HG03571 (cell line): ENCODE data around the gene KIAA0408.

Source experiments
- ATAC-seq: cut with Tn5 transposase; IDR thresholded peaks from one replicate; pipeline ENCODE4 v1.9.1; 2021; ENCODE audit not compliant: unreplicated experiment

KIAA0408 gene

DNA sequence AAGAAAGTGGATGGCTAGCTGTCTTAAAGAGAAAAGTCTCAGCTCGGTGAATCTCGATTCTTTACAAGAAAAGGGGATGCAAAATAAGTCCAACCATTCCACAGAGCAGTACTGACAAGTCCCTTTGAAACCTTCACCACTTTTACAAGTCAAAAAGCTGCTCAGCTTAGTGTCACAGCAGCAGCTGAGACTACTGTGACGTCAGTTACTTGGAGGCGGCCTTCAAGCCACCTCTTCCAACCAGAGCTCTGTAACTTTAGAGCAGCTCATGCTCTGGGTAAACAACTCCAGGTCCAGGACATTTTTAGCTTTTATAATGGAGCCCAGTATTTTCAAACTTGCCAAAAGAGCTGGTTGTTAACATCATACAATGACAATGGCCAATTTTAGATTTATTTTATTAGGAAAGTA is at the start of gene KIAA0408:
Gene KIAA0408 (minus strand): TSS at position 159 of the 411 bp plus-strand sequence. CDS start 5,408 bp downstream, outside the sequence.
- ATAC-seq: no peak

DNA sequence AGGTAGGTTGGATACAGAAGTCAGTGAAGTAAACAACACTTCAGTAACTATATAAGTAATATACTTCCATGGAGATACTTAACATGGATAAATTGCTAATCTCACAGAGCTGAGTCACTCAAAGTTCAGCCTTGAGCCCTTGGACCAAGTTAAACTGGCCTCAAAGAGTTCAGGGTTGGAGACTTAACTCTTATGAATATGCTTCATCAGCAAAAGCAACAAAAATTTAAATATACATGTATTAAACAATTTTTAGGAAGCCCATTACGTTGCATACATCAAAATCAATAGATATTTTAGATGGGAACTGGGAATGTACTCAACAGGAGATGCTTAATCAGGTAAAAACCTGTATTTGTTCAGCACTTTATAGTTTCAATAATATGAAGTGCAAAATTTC is 47.7 kb upstream of the KIAA0408 start:
- ATAC-seq: no peak

DNA sequence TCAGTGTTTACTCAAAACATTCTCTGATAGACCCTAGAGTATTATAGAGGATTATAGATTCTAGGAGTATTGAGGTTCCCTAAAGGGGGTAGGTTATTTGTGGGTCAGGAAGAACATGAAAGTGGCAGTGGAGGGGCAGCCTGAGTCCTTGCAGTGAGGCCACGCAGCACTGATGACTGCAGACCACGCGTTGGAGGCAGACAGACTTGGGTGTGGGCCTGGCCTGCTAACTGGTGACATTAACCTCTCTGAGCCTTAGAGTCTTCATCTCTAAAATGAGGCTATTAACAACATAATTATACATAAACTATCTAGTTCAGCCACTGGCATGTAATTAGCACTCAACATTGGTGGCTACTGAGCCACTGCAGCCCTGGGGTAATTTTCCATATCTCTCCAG is 43.8 kb upstream of the KIAA0408 start:
- no peak for ATAC-seq

DNA sequence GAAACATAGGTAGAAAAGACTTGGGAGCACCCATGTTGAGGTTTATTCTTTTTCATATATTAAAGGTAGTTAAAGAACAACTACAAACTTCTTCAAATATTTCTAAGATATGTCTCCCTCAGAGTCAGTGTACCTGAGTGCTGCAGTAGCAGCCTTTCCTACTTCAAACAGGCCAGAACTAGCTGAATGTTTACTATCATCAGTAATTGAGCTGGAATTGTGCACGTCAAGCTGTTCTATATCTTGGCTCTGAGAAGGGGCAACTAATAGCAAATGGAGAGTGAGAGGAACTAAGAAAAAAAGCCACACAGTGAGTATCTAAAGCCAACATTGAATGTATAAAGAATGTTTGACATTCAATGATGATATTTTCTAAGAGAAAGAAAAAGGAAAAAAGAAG is 38.2 kb upstream of the KIAA0408 start:
- no peak for ATAC-seq

DNA sequence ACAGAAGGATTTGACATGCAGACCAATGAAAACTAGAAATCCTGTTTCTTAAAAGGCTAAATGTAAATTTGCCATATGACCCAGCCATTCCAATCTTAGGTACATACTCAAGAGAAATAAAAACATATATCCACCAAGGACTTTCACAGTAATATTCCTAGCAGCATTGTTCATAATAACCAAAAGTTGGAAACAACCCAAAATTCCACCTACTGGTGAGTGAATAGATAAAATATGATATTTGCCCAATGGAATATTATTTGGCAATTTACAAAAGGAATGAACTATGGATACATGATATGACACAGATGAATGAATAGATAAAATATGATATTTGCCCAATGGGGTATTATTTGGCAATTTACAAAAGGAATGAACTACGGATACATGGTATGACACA is 37.3 kb upstream of the KIAA0408 start:
- ATAC-seq: no peak

DNA sequence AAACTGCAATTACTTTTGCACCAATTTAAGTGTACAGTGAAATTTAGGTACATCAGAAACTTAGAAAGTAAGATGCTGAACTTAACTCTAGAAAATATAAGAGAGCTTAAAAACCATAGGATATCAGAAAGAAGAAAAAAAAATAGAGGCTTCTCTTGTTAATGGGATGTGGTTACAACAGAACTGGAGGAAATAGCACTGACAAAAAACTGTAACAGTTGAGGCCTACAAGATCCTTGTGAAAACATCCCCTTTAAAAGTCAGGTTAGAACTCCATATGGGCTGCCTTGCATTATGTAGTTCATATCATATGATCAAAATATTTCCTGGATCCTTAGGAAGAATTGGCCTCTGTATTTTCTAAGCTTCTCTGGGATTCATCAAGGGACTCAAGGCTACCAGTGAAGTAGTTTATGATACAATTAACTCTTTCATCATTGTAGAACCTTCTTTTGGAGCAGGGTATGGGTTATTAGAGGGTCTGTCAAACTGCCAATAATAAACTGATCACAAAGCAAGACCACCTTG is 35.1 kb upstream of the KIAA0408 start:
- no peak for ATAC-seq

DNA sequence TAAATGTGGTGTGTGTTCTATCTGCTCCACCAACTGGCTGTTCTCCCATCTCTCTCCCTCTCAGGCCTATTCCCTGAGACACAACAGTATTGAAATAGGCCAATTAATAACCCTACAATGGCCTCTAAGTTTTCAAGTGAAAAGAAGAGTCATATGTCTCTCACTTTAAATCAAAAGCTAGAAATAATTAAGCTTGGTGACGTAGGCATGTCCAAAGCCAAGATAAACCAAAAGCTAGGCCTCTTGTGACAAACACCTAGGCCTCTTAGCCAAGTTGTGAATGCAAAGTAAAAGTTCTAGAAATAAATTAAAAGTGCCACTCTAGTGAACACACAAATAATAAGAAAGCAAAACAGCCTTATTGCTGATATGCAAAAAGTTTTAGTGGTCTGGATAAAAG is 30.1 kb upstream of the KIAA0408 start:
- ATAC-seq: no peak

DNA sequence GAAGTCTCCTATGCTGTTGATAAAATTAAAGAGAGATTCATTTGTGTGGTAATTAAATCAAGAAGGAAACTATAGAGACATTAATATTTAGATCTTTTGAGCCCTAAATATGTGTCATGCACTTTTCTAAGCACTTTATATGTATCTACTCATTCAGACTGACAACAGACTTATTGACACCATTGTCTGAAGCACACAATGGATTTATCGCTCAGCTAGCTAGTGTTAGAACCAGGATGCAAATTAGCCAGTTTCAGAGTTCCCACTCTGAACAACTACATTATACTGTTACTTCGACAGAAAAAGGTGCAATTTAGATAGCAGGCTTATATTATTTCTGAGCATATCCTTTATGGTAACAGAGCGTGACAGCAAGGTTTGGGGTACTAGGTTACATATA is 27.7 kb upstream of the KIAA0408 start:
- ATAC-seq: no peak

DNA sequence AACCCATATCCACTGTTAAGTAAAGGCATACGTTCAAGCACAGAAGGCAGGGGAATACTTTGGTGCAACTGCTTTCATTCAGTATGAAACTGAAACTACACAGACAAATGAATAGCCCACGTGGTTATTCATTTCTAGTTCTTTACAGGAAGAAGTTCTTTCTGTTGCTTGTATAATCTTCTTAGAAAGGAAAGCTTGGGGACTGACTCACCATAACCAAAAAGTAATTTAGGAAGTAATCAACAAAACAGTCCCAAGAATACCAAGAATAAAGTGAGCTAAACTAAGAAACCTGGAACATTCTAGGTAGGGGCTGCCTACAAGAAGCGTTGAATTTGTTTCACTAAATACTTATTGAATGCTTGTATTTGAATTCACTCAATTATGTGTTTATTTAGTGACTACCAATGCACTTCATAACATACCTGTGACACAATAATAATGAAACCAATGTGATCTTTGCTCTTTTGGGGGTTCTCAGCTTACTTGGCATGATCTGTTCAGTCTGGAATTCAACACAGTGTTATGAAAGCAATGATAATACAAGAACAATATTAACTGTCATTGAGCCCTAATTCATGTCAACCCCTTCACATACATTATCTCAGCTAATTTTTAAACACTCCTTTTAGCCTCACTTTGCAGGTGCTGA is 25.1 kb upstream of the KIAA0408 start:
- peak; percentile 99 for ATAC-seq

DNA sequence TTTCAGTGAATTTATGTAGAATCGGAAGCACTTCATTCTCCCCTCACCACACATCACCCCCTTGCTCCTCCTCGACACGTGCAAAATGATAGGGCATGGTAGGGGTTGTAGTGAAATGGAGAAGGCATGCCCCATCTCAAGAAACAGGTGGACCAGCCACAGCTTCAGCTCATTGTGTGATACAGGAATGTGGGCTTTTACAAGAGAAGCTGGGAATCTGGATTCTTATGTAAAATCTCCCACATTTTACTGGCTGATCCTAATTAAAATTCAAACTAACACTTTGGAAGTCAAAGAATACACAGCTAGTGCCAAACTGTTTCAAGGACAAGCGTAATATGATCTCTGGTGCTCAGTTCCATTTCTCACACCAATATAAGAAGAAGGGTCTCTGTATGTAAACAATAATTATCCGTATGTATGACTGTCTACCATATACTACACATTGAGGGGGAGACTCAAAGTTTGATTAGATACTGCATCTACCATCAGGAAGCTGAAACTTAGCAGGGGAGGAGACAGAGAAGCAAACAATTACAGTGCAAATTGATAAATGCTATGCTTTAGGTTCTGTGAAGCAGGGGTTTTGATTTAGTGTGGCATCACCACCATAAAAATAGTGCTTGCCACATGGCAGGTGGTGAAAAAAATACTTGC is 24.3 kb upstream of the KIAA0408 start:
- peak; percentile 16 for ATAC-seq

DNA sequence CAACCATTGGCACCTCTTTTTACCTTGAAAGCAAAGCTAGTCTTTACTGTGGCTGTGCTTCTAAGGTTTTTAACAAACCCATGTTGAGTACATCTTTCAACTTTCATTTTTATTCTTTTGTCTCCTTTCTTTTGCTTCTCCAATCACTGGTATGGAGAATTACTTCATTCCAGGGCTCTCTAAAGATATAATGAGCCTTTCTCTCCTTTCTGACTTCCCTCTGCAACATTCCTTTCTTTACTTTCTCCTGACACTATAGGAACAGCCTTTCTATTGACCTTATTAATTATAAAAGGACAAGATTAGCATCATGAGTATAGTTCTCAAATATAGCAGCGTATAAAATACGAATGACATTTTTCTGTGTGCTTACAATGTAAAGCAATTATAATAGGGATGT is 23.1 kb upstream of the KIAA0408 start:
- ATAC-seq: no peak

DNA sequence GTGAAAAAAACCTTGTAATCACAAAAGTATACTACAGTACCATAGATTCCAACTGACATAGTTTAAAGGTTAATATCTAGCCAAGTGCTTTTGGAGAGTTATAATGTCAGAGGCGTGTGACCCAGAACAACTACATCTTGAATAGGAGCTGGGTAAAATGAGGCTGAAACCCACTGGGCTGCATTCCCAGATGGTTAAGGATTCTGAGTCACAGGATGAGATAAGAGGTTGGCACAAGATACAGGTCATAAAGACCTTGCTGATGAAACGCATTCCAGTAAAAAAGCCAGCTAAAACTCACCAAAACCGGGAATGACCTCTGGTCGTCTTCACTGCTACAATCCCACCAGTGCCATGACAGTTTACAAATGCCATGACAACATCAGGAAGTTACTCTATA is 22.4 kb upstream of the KIAA0408 start:
- no peak for ATAC-seq

DNA sequence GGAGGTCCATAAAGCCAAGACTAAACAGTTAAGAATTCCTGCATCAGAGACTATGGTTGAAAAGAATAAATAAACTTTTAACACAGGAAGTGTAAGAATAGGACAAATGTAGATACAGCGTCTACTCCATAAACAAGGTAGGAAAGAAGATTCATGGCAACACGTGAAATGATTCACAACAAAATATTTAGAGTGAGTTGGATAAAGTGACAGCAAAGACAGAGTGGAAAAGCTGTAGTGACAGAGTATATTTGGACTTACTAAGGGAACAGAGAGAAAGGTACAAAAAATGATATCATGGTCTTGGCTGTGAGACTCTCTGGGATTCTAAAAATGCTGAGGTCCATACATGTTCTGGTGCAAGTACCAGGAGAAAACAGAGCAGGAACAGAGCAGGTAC is 21.9 kb upstream of the KIAA0408 start:
- ATAC-seq: no peak

DNA sequence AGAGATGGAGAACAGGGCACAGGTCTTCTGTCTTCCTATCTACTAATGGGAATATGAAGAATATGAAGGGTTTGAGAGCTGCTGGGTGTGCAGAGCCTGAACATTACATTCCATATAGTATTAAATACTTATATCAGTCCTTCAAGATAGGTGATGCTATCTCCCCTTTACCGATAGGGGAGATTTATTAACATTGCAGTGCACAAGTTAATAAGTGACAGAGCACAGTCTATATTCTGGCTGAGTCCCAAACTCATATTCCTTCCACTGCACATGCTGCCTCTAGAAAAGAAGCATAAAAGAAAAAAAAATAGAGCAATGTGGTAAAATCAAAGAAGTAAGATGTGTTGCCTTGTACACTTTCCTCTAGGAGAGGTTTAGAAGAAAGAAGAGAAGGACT is 18.5 kb upstream of the KIAA0408 start:
- no peak for ATAC-seq

DNA sequence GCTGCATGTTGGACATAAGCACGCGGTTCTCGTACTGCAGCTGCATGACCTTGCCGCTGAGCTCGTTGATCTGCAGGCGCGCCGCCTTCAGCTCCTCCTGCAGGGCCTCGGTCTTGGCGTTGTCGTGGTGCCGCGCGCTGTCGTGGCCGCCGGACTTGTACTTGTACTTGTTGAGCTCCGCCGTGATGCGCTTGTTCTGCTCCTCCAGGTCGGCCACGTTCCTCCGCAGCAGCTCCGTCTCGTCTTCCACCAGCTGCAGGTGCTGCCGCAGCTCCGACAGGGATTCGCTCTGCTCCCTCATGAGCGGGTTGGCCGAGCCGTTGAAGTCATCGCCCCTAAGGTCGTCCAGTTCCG is 16.6 kb upstream of the KIAA0408 start:
- no peak for ATAC-seq

DNA sequence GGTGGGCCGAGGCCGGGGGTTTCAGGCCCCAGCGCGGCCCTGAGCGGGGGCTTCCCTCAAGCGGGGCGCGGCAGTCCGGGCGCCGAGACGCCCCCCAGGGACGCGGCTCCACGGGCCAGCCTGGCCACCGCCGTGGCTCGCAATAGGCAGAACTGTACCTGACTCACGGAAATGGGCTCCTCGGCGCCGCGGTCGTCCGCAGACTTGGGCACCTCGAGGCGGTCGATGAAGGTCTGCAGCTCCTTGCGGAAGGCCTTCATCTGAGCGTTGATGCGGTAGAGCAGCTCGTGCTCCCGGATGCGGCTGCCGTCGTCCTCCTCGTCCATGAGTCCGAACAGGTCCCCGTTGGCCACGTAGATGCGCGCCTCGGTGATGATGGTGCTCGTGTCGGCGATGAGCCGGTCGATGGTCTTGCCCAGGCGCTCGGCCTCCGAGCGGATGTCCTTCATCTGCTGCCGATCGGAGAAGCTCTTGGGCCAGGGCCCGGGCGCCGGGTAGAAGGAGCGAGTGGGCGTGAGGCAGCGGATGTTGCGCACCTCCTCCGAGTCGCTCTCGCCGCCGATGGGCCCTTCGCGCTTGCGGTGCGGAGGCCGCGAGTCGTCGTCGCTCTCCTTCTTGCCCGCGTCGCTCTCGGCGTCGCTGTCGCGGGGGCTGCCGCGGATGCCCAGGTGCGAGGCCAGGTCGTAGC is 16.1 kb upstream of the KIAA0408 start:
- ATAC-seq: no peak

DNA sequence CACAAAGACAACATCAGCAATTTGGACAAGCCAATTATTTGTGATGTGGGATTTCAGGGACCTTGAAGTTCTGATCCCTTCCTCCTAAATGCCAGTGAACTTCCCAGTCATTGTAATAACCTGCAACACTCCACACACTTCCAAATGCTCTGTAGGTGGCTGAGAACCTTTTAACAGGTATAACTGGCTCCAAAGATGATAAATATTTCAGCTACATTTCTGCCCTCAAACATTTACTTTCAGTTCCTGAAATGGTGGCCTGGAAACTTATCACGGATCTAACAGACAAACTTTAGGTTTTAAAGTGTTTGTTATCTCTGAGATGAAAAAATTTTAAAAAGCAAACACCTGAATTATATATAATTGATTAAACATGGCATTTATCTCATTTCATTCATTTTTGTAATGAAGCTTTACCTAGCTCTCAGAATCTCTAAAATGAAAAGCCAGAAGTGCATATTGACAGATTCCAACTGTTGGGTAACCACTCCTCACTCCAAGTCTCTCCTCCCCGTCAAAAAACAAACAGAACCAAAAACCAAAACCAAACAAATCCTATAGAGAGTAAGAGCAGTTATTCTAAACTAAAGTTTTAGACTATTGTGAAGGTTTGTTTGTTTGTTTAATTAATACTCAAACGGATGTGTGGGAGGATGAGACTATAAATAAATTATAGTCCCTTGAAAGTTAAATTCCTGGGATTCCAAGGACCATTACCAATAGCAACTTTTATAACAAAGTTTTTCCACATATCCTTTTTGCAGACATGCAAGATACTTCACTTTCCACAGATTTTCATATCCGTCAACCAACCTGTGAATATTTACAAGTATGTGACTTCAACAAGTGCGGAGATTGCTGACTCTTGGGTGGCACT is 12.4 kb upstream of the KIAA0408 start:
- no peak for ATAC-seq

DNA sequence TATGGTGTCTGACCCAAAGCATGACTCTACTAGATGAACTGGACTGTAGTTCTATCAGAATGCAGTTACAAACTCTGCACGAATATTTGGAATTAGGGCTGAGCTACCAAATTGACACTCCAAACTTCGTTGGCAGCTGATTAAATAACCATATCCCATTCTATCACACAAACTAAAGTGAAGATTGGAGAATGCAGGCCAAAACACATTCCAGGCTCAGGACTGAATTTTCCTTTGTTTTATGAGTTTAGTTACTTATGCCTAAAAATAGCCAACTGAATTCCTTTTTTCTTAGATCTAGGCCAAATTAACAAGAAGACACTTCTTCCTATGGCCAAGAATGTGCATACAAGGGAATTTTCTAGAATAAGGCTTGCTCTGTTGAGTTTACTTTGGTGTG is 9.7 kb upstream of the KIAA0408 start:
- no peak for ATAC-seq

DNA sequence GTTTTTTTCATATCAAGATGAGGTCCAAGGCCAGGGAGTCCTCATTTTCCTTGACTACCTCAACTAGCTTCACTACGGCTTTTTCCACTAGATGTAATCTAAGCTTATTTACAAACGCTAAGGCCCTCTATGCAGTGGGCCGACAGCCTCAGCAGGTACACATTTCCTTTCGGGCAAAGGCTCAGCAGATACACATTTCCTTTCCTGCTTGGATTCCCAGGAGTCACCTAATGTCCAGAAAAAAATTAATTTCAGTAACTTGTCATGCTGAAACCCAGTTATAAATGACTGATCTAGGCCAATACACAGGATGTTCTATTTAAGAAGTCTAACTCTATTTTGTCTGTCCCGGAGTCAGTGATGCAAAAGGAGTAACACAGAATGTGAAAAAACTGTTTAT is 7.2 kb upstream of the KIAA0408 start:
- no peak for ATAC-seq

DNA sequence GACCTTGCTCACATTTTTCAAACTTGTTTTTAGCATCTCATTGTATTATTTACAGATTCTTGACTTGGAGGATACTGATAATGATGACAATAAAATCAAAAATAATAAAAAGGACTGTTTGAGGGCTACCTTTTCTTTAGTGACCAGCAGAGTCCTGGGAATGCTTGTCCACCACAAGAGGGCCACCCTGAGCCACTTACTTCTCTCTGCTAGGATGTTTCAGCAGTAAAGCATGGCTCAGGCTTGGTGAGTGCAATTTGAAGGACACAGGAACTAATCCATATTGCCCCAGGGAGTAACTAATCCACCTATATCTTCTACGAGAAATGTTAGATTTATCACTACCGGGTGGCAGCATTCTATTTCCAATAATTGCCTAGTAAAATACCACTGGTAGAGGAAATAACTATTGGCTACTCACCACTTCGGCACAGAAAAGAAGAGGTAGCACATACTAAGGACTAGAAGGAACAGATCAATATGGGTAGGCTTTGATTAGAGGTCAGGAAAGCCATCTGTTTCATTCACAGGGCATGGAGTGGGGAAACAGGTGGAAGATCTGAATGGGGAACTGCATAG is 5.8 kb upstream of the KIAA0408 start:
- ATAC-seq: peak; percentile 88
